HFFc6 (cell line): ENCODE data around the gene AFAP1. TPM values are rescaled to one million over a fixed set of nuclear protein-coding genes. Genes with fewer than 3 reads are reported as not detected.

Experiments
- DNase-seq: peaks from one replicate; pipeline ENCODE4 v3.0.0-alpha.2; 2018
- H3K27ac Mint-ChIP-seq: 2 replicates; pipeline ENCODE4 v1.8.0; 2020; ENCODE audit warnings: mild to moderate bottlenecking, mixed read lengths
- H3K27me3 Mint-ChIP-seq: 2 replicates; pipeline ENCODE4 v1.8.0; 2021; ENCODE audit warnings: mild to moderate bottlenecking, moderate library complexity, mixed read lengths; ENCODE audit not compliant: insufficient read depth
- H3K36me3 Mint-ChIP-seq: 2 replicates; pipeline ENCODE4 v1.8.0; 2021; ENCODE audit warnings: low read depth, mixed read lengths
- H3K4me1 Mint-ChIP-seq: 2 replicates; pipeline ENCODE4 v1.8.0; 2020; ENCODE audit warnings: low read depth, mixed read lengths
- H3K4me3 Mint-ChIP-seq: 2 replicates; pipeline ENCODE4 v1.8.0; 2020; ENCODE audit warnings: mild to moderate bottlenecking, moderate library complexity, mixed read lengths
- H3K9me3 Mint-ChIP-seq: 2 replicates; pipeline ENCODE4 v1.8.0; 2020; ENCODE audit warnings: mild to moderate bottlenecking, mixed read lengths
- CTCF ChIP-seq: fragments of 200-600 bp; sonication (generic); IDR thresholded peaks from 2 replicates; pipeline ENCODE4 v1.5.0; 2021; ENCODE audit warnings: antibody characterized with exemption, mild to moderate bottlenecking
- total RNA-seq, 6 experiments: library from RNA; stranded (reverse); fragmentation: NEBNext Ultra II Directional; extraction: Animal tissue kit (Norgen Biotek cat#: 25700); gene quantifications; 2 replicates in 1 of 6; 3 replicates in 5 of 6; pipeline ENCODE4 v1.2.3, GENCODE V29; 2021

The AFAP1 gene
- total RNA-seq, 6 experiments from 2014 or later = 99.7 to 116 (median 107) TPM

GRCh38 chr4:7885216-7886006 is 54.2 kb downstream of the AFAP1 start:
- no peak for DNase-seq
- Mint-ChIP-seq H3K4me1 (peaks cover 91% of the 10 kb centered on the region), H3K9me3 (peaks cover 20% of the 10 kb centered on the region), H3K36me3 (peaks cover 64% of the 10 kb centered on the region), H3K27ac (peak overlapping the region; percentile 74), H3K27me3 (peaks cover 8% of the 10 kb centered on the region; the same call in 1 of the 2 replicates), H3K4me3 (peak overlapping the region; percentile 21; the same call in 1 of the 2 replicates)
- no peak for TF ChIP-seq CTCF

- no peak for TF ChIP-seq CTCF
- Mint-ChIP-seq H3K27me3 (peaks cover 8% of the 10 kb centered on the region), H3K36me3 (peaks cover 36% of the 10 kb centered on the region), H3K9me3 (no peaks in the 10 kb centered on the region), H3K27ac (peak overlapping the region; percentile 87), H3K4me1 (peaks cover 100% of the 10 kb centered on the region), H3K4me3 (peak overlapping the region; percentile 40)
- no peak for DNase-seq
Observed at GRCh38 chr4:7880683-7881082, 59.0 kb downstream of the AFAP1 start.

GRCh38 chr4:7879127-7879526 is 60.5 kb downstream of the AFAP1 start:
- DNase-seq = no peak
- no peak for TF ChIP-seq CTCF
- Mint-ChIP-seq H3K27me3 (peaks cover 4% of the 10 kb centered on the region), H3K27ac (peak overlapping the region; percentile 87), H3K4me3 (peak overlapping the region; percentile 40), H3K36me3 (peaks cover 20% of the 10 kb centered on the region), H3K9me3 (no peaks in the 10 kb centered on the region), H3K4me1 (peaks cover 100% of the 10 kb centered on the region)

GRCh38 chr4:7878323-7878722 is 61.3 kb downstream of the AFAP1 start:
- no peak for TF ChIP-seq CTCF
- H3K27ac Mint-ChIP-seq = peak overlapping the region; percentile 87; the same call in 1 of the 2 replicates
- H3K9me3 Mint-ChIP-seq = peaks cover 6% of the 10 kb centered on the region
- peaks cover 25% of the 10 kb centered on the region for H3K36me3 Mint-ChIP-seq
- DNase-seq = no peak
- H3K27me3 Mint-ChIP-seq = peaks cover 4% of the 10 kb centered on the region
- no peak overlapping the region for H3K4me3 Mint-ChIP-seq
- H3K4me1 Mint-ChIP-seq = peaks cover 100% of the 10 kb centered on the region

- Mint-ChIP-seq H3K9me3 (peaks cover 9% of the 10 kb centered on the region), H3K27me3 (peaks cover 4% of the 10 kb centered on the region), H3K4me1 (peaks cover 96% of the 10 kb centered on the region), H3K4me3 (no peak overlapping the region), H3K36me3 (peaks cover 25% of the 10 kb centered on the region), H3K27ac (peak overlapping the region; percentile 51; the same call in 1 of the 2 replicates)
- DNase-seq = no peak
- no peak for TF ChIP-seq CTCF
Observed at GRCh38 chr4:7877176-7877575, 62.5 kb downstream of the AFAP1 start.
